Loucy (cell line): ENCODE measurements around the gene PHETA2.
A peak's percentile ranks its signal among the peaks of the same experiment; 100 is the strongest.

ENCODE experiments used
- H2AFZ ChIP-seq: fragments of 200-600 bp; sonication (generic); 2 replicates; pipeline ENCODE4 v1.6.0; 2016; ENCODE audit warnings: antibody characterized with exemption, mild to moderate bottlenecking, low read length, moderate library complexity
- H3F3A ChIP-seq: fragments of 200-600 bp; 2 replicates; pipeline ENCODE4 v1.6.0; 2016; ENCODE audit warnings: antibody characterized with exemption, low read depth, mild to moderate bottlenecking
- H3K27me3 ChIP-seq: fragments of 200-600 bp; sonication (generic); 2 replicates; pipeline ENCODE4 v1.6.1; 2014; ENCODE audit warnings: low read length, mild to moderate bottlenecking; ENCODE audit not compliant: insufficient read depth, poor library complexity, severe bottlenecking
- H3K36me3 ChIP-seq: fragments of 200-600 bp; sonication (generic); 2 replicates; pipeline ENCODE4 v1.6.1; 2016; ENCODE audit warnings: low read length; ENCODE audit not compliant: insufficient read depth
- H3K4me1 ChIP-seq: fragments of 200-600 bp; sonication (generic); 2 replicates; pipeline ENCODE4 v1.5.1; 2014; ENCODE audit warnings: low read length, mild to moderate bottlenecking; ENCODE audit not compliant: insufficient read depth, poor library complexity, severe bottlenecking
- H3K4me2 ChIP-seq: fragments of 200-600 bp; sonication (generic); 2 replicates; pipeline ENCODE4 v1.6.0; 2014; ENCODE audit warnings: antibody characterized with exemption, low read length, low read depth, mild to moderate bottlenecking; ENCODE audit not compliant: poor library complexity, severe bottlenecking
- H3K4me3 ChIP-seq: fragments of 200-600 bp; sonication (generic); 2 replicates; pipeline ENCODE4 v1.5.1; 2014; ENCODE audit warnings: low read length, mild to moderate bottlenecking, mixed read lengths; ENCODE audit not compliant: poor library complexity, severe bottlenecking
- H3K79me2 ChIP-seq: fragments of 200-600 bp; sonication (generic); 2 replicates; pipeline ENCODE4 v1.6.1; 2014; ENCODE audit warnings: low read length; ENCODE audit not compliant: insufficient read depth
- H3K9ac ChIP-seq: fragments of 200-600 bp; sonication (generic); 2 replicates; pipeline ENCODE4 v1.6.0; 2014; ENCODE audit warnings: mild to moderate bottlenecking, low read depth, low read length, moderate library complexity; ENCODE audit not compliant: poor library complexity, severe bottlenecking
- H3K9me2 ChIP-seq: fragments of 200-600 bp; sonication (generic); replicated peaks from 2 replicates; pipeline ENCODE4 v1.6.1; 2016; ENCODE audit warnings: low read depth, low read length, mixed read lengths
- H3K9me3 ChIP-seq: fragments of 200-600 bp; sonication (generic); 2 replicates; pipeline ENCODE4 v1.6.1; 2014; ENCODE audit warnings: mild to moderate bottlenecking, antibody characterized with exemption, low read length, low read depth; ENCODE audit not compliant: insufficient read depth
- H4K20me1 ChIP-seq: fragments of 200-600 bp; sonication (generic); 2 replicates; pipeline ENCODE4 v1.6.0; 2014; ENCODE audit warnings: antibody characterized with exemption, low read length, mild to moderate bottlenecking; ENCODE audit not compliant: insufficient read depth, poor library complexity, severe bottlenecking
- EZH2phosphoT487 ChIP-seq: fragments of 200-600 bp; IDR thresholded peaks from 2 replicates; pipeline ENCODE4 v1.6.1; 2018; ENCODE audit warnings: antibody characterized with exemption, mild to moderate bottlenecking, moderate library complexity, borderline replicate concordance
- TF ChIP-seq, protein P1 (sequence below): fragments of 200-600 bp; sonication (generic); conservative IDR thresholded peaks from 2 replicates; pipeline ENCODE4 v1.5.1; 2014; ENCODE audit warnings: mild to moderate bottlenecking, antibody characterized with exemption, low read length

The PHETA2 gene

DNA sequence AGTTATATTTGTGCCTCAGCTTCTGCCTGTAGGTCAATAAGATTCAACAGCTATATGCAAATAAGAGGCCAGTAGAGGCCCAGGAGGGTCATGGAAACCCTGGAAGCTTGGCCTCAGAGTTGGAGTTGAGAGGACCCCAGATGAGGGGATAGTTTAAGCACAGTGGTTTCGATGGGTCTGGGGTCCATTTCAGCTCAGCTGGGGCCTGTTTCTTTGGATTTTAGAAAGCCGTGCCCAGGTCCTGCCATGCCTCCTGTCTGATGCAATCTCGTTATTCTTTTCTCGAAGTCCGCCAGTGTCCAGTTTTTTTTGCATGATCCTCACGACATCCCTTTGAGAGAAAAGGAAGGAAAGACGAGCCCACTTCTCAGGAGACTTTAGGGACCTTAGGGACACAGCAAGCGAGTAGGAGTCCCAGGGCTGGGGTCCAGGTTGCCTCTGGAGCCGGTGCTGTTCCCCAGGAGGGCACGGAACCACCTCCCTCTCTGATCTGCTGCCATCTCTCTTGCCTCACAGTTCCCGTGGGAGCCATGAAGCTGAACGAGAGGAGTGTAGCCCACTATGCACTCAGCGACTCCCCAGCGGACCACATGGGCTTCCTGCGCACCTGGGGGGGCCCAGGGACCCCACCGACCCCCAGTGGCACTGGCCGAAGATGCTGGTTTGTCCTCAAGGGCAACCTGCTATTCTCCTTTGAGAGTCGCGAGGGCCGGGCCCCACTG, 2.9 kb downstream of the PHETA2 start:
- Histone ChIP-seq H2AFZ (no peak overlapping the region), H4K20me1 (peaks cover 4% of the 10 kb centered on the region), H3K9me3 (no peaks in the 10 kb centered on the region), H3K4me3 (no peak overlapping the region), H3K4me1 (peaks cover 24% of the 10 kb centered on the region), H3K79me2 (peaks cover 19% of the 10 kb centered on the region), H3K27me3 (no peaks in the 10 kb centered on the region), H3K4me2 (no peak overlapping the region), H3K36me3 (no peaks in the 10 kb centered on the region), H3K9me2 (no peaks in the 10 kb centered on the region), H3F3A (no peaks in the 10 kb centered on the region), H3K9ac (no peak overlapping the region)
- TF ChIP-seq, protein P1, sequence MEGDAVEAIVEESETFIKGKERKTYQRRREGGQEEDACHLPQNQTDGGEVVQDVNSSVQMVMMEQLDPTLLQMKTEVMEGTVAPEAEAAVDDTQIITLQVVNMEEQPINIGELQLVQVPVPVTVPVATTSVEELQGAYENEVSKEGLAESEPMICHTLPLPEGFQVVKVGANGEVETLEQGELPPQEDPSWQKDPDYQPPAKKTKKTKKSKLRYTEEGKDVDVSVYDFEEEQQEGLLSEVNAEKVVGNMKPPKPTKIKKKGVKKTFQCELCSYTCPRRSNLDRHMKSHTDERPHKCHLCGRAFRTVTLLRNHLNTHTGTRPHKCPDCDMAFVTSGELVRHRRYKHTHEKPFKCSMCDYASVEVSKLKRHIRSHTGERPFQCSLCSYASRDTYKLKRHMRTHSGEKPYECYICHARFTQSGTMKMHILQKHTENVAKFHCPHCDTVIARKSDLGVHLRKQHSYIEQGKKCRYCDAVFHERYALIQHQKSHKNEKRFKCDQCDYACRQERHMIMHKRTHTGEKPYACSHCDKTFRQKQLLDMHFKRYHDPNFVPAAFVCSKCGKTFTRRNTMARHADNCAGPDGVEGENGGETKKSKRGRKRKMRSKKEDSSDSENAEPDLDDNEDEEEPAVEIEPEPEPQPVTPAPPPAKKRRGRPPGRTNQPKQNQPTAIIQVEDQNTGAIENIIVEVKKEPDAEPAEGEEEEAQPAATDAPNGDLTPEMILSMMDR, result no peak
- no peak for TF ChIP-seq EZH2phosphoT487

DNA sequence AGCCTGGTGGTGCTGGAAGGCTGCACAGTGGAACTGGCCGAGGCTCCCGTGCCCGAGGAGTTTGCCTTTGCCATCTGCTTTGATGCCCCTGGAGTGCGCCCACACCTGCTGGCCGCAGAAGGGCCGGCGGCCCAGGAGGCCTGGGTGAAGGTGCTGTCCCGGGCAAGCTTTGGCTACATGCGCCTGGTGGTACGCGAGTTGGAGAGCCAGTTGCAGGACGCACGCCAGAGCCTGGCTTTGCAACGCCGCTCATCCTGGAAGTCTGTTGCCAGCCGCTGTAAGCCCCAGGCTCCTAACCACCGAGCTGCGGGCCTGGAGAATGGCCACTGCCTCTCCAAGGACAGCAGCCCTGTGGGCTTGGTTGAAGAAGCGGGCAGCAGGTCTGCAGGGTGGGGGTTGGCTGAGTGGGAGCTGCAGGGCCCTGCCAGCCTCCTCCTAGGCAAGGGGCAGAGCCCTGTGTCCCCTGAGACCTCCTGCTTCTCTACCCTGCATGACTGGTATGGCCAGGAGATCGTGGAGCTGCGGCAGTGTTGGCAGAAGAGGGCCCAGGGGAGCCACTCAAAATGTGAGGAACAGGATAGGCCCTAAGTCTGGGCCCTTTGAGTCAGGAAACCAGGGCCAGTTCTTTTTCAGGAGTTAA, 3.6 kb downstream of the PHETA2 start:
- Histone ChIP-seq H3K9ac (no peak overlapping the region), H3K4me1 (peaks cover 24% of the 10 kb centered on the region), H3F3A (no peaks in the 10 kb centered on the region), H2AFZ (no peak overlapping the region), H3K9me2 (no peaks in the 10 kb centered on the region), H3K4me2 (no peak overlapping the region), H4K20me1 (peaks cover 4% of the 10 kb centered on the region), H3K9me3 (no peaks in the 10 kb centered on the region), H3K27me3 (no peaks in the 10 kb centered on the region), H3K36me3 (peaks cover 2% of the 10 kb centered on the region; the same call in 1 of the 2 replicates), H3K79me2 (peaks cover 26% of the 10 kb centered on the region), H3K4me3 (no peak overlapping the region)
- TF ChIP-seq, protein P1, result no peak
- no peak for TF ChIP-seq EZH2phosphoT487

DNA sequence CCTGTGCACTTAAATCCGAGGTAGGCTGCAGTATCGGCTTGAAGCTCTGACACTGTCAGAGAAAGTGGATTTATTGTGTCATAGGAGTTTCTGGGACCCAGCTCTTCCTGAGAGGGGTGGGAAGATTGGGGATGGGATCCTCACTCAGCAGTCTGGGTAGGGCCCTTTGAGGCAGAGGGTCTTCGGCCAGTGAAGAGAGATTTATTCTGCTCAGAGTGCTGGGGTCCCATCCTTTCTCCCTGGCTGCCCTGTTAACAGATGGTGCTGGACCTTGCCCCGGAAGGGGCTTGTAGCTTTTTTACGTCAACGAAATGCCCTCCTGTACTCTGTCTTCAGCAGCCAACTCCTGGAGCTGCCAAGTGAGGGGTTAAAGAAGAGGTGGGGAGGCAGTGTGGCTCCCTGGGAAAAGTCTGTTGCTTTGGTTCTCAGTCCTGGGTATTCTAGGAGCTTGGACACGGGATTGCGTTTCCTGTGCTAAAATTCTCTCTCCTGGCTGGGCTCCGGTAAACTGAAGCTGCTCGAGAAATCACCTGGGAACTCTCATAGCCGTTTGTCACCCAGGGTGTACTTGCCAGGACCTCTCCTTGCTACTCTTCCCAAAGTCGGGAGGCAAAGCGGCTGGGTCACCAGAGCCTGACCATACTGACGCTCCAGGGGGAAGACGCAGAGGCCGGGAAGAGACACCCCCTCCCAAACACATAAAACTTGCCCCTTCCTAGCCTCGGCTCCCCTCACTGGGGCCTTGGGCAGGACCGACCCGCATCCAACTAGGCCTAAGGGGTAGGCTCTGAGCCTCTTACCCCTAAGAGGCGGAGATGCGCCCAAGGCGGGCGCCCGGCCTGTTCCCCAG, 4.6 kb downstream of the PHETA2 start:
- peaks cover 12% of the 10 kb centered on the region; the same call in 1 of the 2 replicates for H3K36me3 ChIP-seq
- H3K9me3 ChIP-seq, result no peaks in the 10 kb centered on the region
- peaks cover 36% of the 10 kb centered on the region for H3K79me2 ChIP-seq
- H3K9me2 ChIP-seq, result no peaks in the 10 kb centered on the region
- peak overlapping the region; percentile 72 for H3K4me2 ChIP-seq
- peak overlapping the region; percentile 97 for H3K4me3 ChIP-seq
- no peaks in the 10 kb centered on the region for H3K27me3 ChIP-seq
- H3F3A ChIP-seq, result no peaks in the 10 kb centered on the region
- H3K9ac ChIP-seq, result peak overlapping the region; percentile 89
- H4K20me1 ChIP-seq, result peaks cover 4% of the 10 kb centered on the region
- peak overlapping the region; percentile 95 for H2AFZ ChIP-seq
- no peak for TF ChIP-seq EZH2phosphoT487
- TF ChIP-seq, protein P1, result no peak
- H3K4me1 ChIP-seq, result peaks cover 24% of the 10 kb centered on the region
